ENCODE data around the gene CHST4. TPM values are rescaled to one million over a fixed set of nuclear protein-coding genes. Genes with fewer than 3 reads are reported as not detected.

CHST4 gene
- total RNA-seq, 1 experiment from 2014 or later, result 5.9 TPM

- Histone ChIP-seq H3K27me3 (ENCODE audit: insufficient read depth, low read length) (no peaks in the 10 kb centered on the region), H2BK15ac (ENCODE audit: low read depth, low read length) (no peak overlapping the region), H3T11ph (ENCODE audit: low read length) (no peak overlapping the region), H3K79me2 (ENCODE audit: insufficient read depth, low read length) (no peaks in the 10 kb centered on the region), H3K18ac (ENCODE audit: insufficient read length, low read depth, low read length) (no peak overlapping the region), H2BK5ac (ENCODE audit: insufficient read length, low read length) (no peak overlapping the region), H3K9ac (ENCODE audit: extremely low read depth, insufficient read length, low read length) (no peak overlapping the region), H2AFZ (ENCODE audit: low read length) (no peak overlapping the region), H2BK120ac (ENCODE audit: low read depth, low read length, poor library complexity, severe bottlenecking) (no peak overlapping the region), H3K56ac (ENCODE audit: insufficient read length, low read depth, low read length) (no peak overlapping the region), H4K20me1 (ENCODE audit: control insufficient read depth, insufficient read depth, insufficient read length) (no peaks in the 10 kb centered on the region), H3K27ac (ENCODE audit: insufficient read length, low read depth, low read length) (no peak overlapping the region), H3K4me1 (ENCODE audit: insufficient read depth, low read length) (no peaks in the 10 kb centered on the region), H2BK12ac (ENCODE audit: insufficient read length, low read depth, low read length) (no peak overlapping the region), H4K91ac (ENCODE audit: insufficient read length, low read depth, low read length) (no peak overlapping the region), H2AK5ac (ENCODE audit: insufficient read length, low read length) (no peak overlapping the region), H3K23ac (ENCODE audit: insufficient read length, low read depth, low read length) (no peak overlapping the region), H3K4ac (ENCODE audit: low read depth, low read length) (no peak overlapping the region), H3K9me3 (ENCODE audit: control insufficient read depth, low read depth, low read length) (no peaks in the 10 kb centered on the region), H3K23me2 (ENCODE audit: insufficient read length, low read depth, low read length, poor library complexity, severe bottlenecking) (no peaks in the 10 kb centered on the region), H2BK20ac (ENCODE audit: low read depth, low read length, poor library complexity, severe bottlenecking) (no peak overlapping the region), H3K79me1 (ENCODE audit: insufficient read depth, low read depth, low read length, poor library complexity, severe bottlenecking) (no peaks in the 10 kb centered on the region), H4K8ac (replicated peaks; ENCODE audit: insufficient read length, low read depth, low read length) (no peak overlapping the region), H4K5ac (ENCODE audit: insufficient read length, low read depth, low read length) (no peak overlapping the region), H3K14ac (ENCODE audit: insufficient read depth, low read length) (no peak overlapping the region), H3K4me2 (ENCODE audit: insufficient read depth, insufficient read length, low read length) (no peak overlapping the region)
- TF ChIP-seq CTCF (conservative IDR thresholded peaks at IDR 0.05), result no peak
- Mint-ChIP-seq H3K36me3 (ENCODE audit: insufficient read depth in 1 of 3, low read depth in 3 of 3) (no peaks in the 10 kb centered on the region), H3K9me3 (no peaks in the 10 kb centered on the region), H3K4me3 (no peak overlapping the region), H3K4me1 (peaks cover 3 to 5% of the 10 kb centered on the region in 2 experiments; a peak in 3 of 4 replicates), H3K27me3 (ENCODE audit: low read depth) (peaks cover 19% of the 10 kb centered on the region), H3K27ac (no peak overlapping the region)
- WGBS (ENCODE audit: extremely low coverage, insufficient read length, low lambda C conversion rate), result no CpG with 5 or more reads among the region's 5 CpGs
- DNase-seq, result no peak
Observed at GRCh38 chr16:71573387-71574094, 47.3 kb downstream of the CHST4 start.
